GM21576 (cell line): ENCODE results near the gene ITPR1.

Experiments
- ATAC-seq: cut with Tn5 transposase; IDR thresholded peaks from one replicate; pipeline ENCODE4 v1.9.1; 2021; ENCODE audit warnings: mild to moderate bottlenecking, moderate library complexity; ENCODE audit not compliant: unreplicated experiment

The ITPR1 gene

DNA sequence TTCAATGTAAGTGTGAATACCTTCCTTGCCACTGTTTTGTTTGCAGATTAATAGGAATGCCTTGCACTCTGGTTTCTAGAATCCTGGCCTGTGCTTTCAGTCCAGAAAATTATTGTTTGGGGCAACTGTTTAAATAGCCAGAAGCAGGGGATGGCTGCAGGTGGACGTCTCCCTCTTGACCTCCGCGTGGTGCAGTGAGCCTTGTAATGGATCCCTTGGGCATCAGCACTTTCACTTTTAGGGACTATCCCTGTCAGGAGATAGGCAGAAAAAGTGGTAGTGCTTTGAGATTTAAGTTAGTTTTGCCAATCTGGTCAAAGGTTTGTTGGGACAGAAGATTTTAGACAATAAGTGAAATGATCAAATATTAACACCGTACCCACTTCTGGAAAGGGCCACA, 307.4 kb downstream of the ITPR1 start:
- ATAC-seq, result no peak

GRCh38 chr3:4801892-4802291, 308.7 kb downstream of the ITPR1 start:
- ATAC-seq, result no peak

- no peak for ATAC-seq
These were observed 309.8 kb downstream of the ITPR1 start for GRCh38 chr3:4802903-4803302.

DNA sequence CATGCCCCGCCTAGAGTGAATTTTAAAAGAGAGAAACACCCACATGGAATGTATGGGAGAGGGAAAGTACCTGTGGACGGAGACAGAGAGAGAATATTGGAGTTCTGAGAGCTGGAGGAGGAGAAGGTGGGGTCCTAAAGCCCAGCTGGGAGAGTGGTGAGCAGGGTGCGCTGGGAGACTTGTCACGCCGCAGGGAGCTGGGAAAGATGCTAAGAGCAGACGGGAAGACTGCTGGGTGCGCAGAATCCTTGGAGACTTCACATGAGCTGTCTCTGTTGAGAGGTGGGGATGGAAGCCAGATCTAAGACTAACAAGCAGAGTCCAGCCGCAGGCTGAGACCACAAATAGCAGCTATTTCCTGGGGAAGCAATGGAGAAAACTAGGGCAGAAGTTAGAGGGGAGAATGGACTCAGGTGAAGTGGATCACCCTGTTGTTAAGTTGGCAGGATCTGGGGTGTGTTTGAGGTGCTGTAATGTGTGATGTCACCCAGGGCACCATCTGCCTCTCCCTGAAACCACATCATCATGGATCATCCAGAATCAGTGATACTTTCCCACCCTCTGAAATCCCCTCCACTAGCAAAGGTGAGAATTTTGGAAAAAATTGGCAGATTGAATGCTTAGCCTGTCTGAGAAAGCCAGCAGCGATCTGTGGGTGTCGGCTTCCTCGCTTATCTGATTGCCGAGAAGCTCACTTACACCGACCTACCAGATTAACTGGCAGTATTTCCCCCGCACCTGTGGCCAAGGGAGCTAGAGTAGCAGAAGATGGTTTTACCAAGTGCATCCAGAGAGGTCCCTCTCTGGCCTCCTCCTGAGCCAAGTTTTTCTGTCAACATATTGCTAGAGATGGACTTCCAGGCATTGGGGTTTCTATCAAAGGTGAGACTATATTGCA, 311.3 kb downstream of the ITPR1 start:
- no peak for ATAC-seq

GRCh38 chr3:4805662-4806061, 312.5 kb downstream of the ITPR1 start:
- ATAC-seq, result no peak

DNA sequence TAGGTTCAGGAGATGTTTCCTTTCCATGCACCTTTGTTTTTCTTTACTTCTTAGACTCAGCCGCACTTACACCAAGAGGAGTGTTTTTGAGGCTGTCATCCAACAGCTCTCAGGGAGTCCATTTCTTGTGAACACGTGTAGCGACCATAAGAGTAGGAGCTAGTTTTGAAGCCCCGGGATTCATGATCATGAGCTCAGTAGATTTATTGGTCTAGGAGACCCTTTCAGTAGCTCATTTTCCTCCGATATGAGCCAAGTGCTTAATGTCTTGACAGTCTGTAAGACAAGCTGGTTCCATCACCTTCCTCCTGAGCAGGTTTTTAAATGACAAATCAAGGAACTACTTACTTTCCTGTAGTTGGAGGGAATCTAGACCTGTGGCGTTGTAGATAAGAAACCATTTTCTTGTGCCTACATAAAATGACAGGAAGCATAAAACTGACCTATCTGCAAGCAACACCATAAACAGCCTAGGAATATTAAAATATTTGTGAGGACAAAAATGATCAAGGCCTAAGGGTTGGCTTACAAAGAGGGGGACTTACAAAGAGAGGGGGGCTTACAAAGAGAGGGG, 313.5 kb downstream of the ITPR1 start:
- no peak for ATAC-seq

- ATAC-seq, result no peak
These were observed 314.5 kb downstream of the ITPR1 start for GRCh38 chr3:4807381-4808280.

- ATAC-seq, result no peak
These were observed 315.5 kb downstream of the ITPR1 start for GRCh38 chr3:4808637-4809036.

DNA sequence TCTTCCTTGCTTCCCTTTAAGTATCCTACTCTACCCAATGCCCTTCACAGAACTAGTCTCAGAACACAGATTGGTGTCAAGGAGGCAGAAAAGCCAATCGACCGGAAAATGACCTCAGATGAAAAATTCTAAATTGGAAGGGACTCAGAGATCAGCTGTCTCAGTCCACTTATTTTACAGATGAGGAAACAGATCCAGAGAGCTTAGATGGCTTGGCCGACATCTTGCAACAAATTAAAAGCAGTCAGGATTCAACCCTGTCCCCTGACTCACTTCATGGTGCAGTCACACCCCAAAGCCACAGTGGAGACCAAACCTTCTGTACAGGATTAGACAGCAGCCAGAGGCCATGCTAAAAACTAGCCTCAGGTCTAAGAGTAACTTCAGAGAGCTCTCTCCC, 316.8 kb downstream of the ITPR1 start:
- no peak for ATAC-seq

GRCh38 chr3:4812591-4812990, 319.4 kb downstream of the ITPR1 start:
- ATAC-seq, result no peak

- no peak for ATAC-seq
These were observed 320.8 kb downstream of the ITPR1 start for GRCh38 chr3:4813909-4814304.

DNA sequence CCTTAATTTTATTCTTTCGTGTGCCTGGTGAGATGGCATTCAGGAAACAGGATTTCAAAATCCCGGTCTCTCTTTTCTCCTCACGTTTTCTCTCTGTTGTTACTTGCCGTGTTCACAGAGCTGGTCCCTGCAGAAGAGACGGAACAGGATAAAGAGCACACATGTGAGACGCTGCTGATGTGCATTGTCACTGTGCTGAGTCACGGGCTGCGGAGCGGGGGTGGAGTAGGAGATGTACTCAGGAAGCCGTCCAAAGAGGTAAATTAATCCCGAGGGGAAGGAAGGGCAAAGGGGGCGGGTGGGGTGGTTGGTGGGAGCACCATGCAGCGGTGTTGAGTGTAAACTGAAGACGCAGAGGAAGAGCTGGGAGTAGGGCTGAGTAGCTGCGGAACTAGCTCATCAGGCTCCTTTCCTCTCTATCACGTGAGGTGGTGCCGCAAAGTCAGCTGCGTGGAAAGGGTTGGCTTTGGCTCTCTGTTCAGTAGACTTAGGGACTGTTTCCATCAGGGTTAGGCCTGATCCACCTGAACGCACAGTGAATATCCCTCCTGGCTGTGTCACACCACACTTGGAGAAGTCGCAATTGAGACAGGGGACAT, 321.3 kb downstream of the ITPR1 start:
- ATAC-seq, result no peak

- no peak for ATAC-seq
These were observed 321.9 kb downstream of the ITPR1 start for GRCh38 chr3:4814904-4815574.

DNA sequence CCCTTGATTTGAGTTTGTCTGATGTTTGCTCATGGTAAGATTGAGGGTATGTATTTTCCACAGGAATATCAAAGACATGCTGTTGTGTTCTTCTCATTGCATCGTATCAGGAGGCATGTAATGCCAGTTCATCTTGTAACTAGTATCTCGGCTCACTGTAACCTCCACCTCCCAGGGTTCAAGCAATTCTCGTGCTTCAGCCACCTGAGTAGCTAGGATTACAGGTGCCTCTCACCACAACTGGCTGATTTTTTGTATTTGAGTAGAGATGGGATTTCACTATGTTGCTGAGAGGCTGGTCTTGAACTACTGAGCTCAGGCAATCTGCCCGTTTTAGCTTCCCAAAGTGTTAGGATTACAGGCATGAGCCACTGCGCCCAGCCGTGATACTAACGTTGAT, 323.2 kb downstream of the ITPR1 start:
- ATAC-seq, result no peak

- ATAC-seq, result no peak
These were observed 323.6 kb downstream of the ITPR1 start for GRCh38 chr3:4816718-4817117.

GRCh38 chr3:4817128-4817527, 324.0 kb downstream of the ITPR1 start:
- no peak for ATAC-seq

- ATAC-seq, result no peak
These were observed 325.0 kb downstream of the ITPR1 start for GRCh38 chr3:4818164-4818563.

GRCh38 chr3:4818986-4819693, 326.0 kb downstream of the ITPR1 start:
- no peak for ATAC-seq

DNA sequence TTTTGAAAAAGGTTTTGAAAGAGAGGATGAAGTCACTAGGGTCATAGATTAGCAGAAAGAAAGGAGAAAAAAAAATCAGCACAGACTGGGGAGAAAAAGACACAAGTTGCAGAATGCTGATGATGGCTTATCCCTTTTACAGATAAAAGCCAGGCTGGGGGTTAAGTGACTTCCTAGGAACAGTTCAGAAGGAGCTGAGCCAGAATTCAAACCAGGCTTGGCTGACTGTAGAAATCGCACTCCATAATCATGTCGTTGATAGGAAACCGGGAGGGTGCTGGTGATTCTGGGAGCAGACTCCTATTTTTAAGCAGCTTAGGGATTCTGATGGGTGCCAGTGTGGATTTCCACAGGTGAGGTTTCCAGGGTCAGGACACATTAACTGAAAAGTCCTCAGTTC, 326.6 kb downstream of the ITPR1 start:
- no peak for ATAC-seq
